ENCODE data around the gene PCNX2. TPM values are rescaled to one million over a fixed set of nuclear protein-coding genes. Genes with fewer than 3 reads are reported as not detected.

The PCNX2 gene, protein sequence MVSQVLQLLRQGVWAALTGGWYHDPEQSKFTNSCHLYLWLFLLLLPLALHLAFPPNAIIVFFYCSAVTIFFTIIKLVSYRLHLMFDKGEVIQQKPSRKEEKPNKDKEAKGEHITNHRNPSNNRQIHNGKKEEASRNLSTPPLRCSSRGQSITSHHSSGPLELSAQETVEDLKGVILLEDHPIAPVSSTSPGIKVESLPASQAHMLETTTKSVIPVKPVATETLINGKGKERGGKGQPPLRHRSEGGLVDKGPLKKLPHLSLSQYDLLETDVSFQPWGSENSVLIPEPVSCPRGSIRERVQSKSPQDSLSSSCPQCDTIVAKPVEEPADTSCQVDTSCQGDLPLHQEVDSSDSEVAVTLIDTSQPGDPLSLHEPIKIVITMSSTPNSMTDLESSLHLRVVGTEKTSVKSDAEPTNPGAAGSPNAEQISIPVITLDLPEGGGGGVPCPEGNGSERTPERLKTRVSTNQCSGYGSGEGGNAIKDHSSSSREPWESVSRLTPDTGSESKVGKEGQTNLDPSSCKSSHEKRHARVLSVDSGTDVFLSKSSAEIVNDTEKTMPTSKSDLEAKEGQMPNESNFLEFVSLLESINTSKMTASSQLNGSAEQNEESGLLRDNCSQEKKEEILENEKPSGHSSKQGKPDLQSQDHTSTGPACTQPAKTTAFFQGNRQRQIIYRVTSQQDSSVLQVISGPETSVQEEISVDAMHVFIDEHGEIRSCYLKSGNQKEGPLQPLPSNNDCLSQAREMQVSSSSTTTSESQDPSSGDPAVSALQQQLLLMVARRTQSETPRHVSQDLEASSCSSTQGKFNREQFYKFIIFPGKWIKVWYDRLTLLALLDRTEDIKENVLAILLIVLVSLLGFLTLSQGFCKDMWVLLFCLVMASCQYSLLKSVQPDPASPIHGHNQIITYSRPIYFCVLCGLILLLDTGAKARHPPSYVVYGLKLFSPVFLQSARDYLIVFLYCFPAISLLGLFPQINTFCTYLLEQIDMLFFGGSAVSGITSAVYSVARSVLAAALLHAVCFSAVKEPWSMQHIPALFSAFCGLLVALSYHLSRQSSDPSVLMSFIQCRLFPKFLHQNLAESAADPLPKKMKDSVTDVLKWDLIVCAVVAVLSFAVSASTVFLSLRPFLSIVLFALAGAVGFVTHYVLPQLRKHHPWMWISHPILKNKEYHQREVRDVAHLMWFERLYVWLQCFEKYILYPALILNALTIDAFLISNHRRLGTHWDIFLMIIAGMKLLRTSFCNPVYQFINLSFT (N-terminal part only)
- 10 to 100 TPM; 11.2 to 26.0 TPM for total RNA-seq

DNA sequence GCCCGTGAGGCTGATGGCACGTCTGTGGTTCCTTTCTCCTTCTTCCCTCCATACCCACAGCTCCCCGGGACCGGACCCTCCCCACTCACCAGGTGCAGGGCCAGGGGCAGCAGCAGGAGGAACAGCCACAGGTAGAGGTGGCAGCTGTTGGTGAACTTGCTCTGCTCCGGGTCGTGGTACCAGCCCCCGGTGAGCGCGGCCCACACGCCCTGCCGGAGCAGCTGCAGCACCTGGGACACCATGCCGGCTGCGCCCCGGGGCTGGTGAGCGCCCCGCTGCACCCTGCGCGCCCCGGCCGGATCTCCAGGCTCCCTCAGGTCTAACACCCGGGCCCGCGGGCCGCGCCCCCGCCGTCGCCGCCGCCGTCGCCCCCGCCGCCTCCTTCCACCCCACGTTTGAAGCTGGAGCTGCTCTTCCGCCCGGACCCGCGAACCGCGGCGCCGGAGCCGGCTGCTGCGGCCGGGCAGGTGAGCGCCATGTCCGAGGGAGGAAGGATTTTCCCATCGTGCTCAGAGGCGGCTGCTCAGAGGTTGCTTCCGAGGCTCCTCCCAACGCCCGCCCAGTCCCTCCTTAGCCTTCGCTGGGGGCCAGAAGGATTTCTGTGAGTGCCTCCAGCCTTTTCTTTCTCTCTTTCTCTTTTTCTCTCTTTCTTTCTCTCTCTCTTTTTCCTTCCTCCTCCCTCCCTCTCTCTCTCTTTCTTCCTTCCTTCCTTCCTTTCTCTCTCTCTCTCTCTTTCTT lies at the start of gene PCNX2:
Gene PCNX2 (minus strand): TSS at position 489 of the 738 bp plus-strand sequence. CDS start 247 bp downstream, at position 242.
- peak; percentile 61 to 69 for DNase-seq (ENCODE audit: low spot score in 2 of 2)
- H3K27ac Mint-ChIP-seq, result peak within 1 kb of the TSS; percentile 89 to 98
- H3K9me3 Mint-ChIP-seq, result no peaks in the 10 kb centered on the region
- H3K36me3 Mint-ChIP-seq, result peaks cover 4 to 5% of the 10 kb centered on the region in 2 donors
- ATAC-seq, result peak; percentile 90 to 92

DNA sequence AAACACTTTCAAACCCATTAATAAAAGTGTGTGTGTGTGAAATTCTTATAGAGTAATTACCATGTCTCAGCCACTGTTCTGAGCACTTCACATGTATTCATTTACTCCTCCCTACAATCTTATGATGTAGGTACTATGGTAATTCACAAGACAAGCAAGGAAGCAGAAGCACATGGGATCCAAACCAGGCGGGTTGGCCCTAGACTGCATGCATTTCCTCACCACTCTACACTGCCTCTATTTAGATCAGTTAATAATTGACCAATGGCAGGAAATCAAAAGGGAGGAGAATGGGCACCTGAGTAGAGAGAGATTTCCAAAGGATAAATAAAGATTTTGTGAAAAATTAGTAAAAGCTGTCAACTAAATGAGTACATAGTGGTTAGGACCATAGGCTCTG lies 47.7 kb upstream of the PCNX2 start:
- no peak overlapping the region for H3K27ac Mint-ChIP-seq
- no peaks in the 10 kb centered on the region for H3K36me3 Mint-ChIP-seq
- ATAC-seq, result no peak
- DNase-seq (ENCODE audit: low spot score in 2 of 2), result no peak
- H3K9me3 Mint-ChIP-seq, result no peaks in the 10 kb centered on the region

DNA sequence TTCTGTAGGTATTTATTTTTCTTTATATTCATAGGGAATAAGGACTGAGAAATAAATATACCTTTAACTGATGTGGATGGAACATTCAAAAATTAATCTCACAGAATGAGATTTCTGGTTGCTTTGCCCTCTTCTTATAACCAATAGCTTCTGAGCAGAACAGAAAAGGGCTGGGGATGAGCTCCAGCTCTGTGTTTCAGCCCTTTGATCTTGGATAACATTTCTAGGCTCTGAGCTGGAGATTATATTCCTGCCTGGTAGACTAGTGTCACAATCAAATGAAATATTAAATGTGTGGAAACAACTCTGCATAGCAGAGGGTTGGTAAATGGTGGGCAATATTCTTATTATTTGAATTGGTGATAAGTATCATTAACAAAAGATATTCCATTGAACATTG lies 46.6 kb upstream of the PCNX2 start:
- Mint-ChIP-seq H3K36me3 (no peaks in the 10 kb centered on the region), H3K9me3 (no peaks in the 10 kb centered on the region), H3K27ac (no peak overlapping the region)
- ATAC-seq, result no peak
- no peak for DNase-seq (ENCODE audit: low spot score in 2 of 2)

DNA sequence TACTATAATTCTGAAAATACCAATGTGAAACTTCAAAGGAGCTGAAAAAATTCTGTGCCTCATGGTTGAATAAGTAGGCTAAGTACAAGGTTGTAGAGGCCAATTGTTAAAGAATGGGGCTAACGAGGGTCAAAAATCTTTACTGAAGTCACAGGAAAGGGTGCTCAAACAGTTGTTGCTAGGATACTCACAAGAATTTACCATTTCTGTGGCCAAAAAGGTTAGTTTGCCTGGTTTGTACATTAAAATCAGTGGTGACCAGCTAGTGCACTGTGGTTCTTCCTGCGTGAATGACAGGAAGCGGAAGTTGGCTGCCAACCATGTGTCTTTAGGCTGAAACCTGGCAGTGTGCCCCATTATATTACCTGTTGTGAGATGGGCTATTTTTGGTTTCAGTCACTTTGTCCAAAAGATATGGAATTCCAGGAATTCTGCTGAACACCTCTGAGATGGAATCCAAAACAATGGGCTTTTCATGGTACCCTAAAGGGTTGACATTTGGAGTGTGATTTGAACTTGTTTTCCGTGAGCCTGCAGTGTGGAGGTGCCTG lies 45.5 kb upstream of the PCNX2 start:
- ATAC-seq (no peak), DNase-seq (ENCODE audit: low spot score in 2 of 2) (no peak)
- no peaks in the 10 kb centered on the region for H3K36me3 Mint-ChIP-seq
- H3K9me3 Mint-ChIP-seq, result no peaks in the 10 kb centered on the region
- no peak overlapping the region for H3K27ac Mint-ChIP-seq

DNA sequence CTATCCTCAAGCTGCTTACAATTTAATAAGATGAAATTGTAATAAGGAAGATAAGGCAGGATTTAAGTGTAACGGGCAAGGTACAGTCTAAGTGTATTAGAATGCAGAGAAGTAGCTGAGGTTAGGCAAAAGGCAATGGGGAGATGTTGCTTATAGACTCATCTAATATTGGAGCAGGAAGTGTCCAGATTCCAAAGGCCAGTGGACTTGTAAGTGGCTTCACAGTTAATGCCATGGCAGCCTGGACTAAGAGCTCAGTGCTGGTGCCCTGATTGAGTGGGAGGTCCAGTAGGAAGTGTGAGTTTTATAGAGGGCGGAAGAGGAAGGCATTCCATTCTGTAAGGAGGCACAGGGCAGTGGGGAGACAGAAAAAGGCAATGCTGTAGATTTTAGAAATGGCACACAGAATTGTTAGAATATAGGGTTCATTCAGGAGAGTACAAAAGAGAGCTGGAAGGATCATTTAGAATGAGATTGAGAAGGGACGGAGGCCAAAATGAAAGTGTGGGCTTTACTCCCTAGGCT lies 44.6 kb upstream of the PCNX2 start:
- no peak overlapping the region for H3K27ac Mint-ChIP-seq
- no peak for DNase-seq (ENCODE audit: low spot score in 2 of 2)
- no peaks in the 10 kb centered on the region for H3K36me3 Mint-ChIP-seq
- H3K9me3 Mint-ChIP-seq, result no peaks in the 10 kb centered on the region
- ATAC-seq, result no peak

DNA sequence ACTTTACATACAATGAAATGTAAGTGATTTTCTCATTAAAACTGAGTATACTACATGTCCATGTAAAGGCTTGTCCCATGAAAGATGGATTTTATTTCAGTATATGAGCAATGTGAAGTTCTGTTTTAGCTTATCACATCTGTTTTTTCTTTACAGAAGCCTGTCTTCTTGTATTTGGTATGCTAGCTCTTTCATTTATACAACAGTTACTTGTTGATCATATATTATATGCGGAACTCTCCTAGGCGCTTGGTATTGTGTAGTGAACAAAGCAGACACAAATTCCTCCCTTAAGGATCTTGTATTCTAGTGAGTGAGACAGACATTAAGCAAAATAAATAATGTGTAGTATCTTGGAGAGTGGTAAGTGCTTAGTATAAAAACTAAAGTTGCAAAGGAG lies 42.6 kb upstream of the PCNX2 start:
- Mint-ChIP-seq H3K27ac (no peak overlapping the region), H3K36me3 (no peaks in the 10 kb centered on the region), H3K9me3 (no peaks in the 10 kb centered on the region)
- ATAC-seq (no peak), DNase-seq (ENCODE audit: low spot score in 2 of 2) (no peak)

DNA sequence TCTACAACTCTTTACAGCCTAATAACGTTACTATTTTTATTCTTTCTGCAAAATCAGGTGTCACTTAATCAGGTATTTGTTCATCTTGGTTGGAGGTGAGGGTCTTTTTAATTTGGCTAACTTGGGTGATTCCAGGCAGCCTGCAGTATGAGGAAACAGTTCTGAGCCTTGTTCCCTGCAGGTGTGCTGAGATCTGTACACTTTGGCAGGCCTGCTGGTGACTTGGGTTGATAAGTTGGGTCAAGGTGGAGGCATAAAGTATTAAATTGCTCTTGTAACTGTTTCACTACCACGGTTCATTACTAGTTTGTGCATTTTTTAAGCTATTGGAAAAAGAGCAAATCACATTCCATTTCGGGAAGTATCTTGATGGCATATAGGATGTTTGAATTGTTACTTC lies 42.0 kb upstream of the PCNX2 start:
- no peak for ATAC-seq
- Mint-ChIP-seq H3K36me3 (no peaks in the 10 kb centered on the region), H3K9me3 (no peaks in the 10 kb centered on the region), H3K27ac (no peak overlapping the region)
- DNase-seq (ENCODE audit: low spot score in 2 of 2), result no peak

DNA sequence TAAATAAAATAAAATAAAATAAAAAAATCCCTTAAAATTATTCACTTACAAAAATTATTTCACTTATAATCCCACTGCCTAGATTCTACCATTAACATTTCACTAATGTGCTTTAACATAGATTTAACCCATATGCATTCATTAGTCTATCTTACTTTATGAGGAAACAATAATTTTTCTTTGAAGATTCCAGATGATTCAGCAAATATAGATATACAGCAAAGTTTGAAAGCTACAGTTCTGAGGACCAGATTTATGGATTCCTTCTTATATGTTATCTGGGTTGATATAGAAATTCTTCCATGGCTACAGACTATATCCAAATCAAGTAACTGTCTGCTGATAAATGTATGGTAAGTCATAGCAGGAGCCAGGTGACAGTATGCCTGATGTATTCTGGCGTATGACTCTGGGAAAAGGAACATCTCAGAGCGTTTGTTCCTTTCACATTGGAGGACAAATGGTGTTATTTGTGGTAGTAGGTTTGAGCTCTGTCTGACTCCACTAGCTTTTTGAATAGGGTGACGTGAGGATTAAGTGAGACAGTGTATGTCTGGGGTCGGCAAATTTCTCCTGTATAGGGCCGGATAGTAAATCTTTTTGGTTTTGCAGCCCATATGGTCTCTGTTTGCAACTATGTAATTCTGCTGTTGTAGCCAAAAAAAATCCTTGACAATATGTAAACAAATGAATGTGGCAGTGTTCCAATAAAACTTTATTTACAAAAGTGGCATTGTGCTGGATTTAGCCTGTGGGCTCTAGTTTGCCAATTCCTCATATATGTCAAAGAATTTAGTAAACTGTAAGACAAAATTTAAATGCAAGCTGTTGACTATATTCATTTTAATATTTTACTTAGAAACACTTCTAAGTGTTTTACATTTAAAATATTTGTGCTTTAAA lies 41.3 kb upstream of the PCNX2 start:
- H3K36me3 Mint-ChIP-seq, result no peaks in the 10 kb centered on the region
- H3K9me3 Mint-ChIP-seq, result no peaks in the 10 kb centered on the region
- no peak for DNase-seq (ENCODE audit: low spot score in 2 of 2)
- no peak for ATAC-seq
- no peak overlapping the region for H3K27ac Mint-ChIP-seq

DNA sequence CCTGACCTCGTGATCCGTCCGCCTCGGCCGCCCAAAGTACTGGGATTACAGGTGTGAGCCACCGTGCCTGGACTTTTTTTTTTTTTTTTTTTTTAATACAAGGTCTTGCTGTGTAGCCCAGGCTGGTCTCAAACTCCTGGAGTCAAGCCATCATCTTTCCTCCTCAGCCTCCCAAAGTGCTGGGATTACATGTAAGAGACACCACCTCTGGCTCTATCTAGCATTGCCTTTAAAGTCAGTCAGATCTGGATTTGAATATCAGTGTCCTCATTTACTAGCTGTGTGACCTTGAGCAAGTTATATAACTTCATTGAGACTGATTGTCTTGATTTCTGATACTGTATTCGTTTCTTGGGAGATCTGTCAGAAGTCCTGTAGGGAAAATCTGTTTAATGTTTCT lies 38.6 kb upstream of the PCNX2 start:
- H3K36me3 Mint-ChIP-seq, result no peaks in the 10 kb centered on the region
- no peak overlapping the region for H3K27ac Mint-ChIP-seq
- ATAC-seq (no peak), DNase-seq (ENCODE audit: low spot score in 2 of 2) (no peak)
- H3K9me3 Mint-ChIP-seq, result no peaks in the 10 kb centered on the region

DNA sequence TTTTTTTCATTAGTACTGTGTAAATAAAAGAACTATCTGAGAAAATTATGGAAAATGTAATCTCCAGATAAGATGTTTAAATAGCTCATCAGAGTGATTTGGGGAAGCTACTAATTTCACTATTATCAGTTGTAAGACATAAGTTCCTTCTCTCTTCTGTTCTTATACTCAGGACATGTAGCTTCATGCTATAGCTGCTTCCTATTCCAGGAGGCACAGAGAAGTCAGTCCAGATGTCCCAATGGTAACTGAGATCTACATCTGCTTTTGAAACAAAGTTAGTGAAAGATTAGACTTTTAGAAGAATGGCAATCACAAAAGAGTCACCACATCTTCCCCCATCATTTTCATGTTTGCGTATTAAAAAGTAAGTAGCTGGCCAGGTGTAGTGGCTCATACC lies 37.6 kb upstream of the PCNX2 start:
- H3K9me3 Mint-ChIP-seq, result no peaks in the 10 kb centered on the region
- H3K27ac Mint-ChIP-seq, result no peak overlapping the region
- DNase-seq (ENCODE audit: low spot score in 2 of 2), result no peak
- no peak for ATAC-seq
- no peaks in the 10 kb centered on the region for H3K36me3 Mint-ChIP-seq

DNA sequence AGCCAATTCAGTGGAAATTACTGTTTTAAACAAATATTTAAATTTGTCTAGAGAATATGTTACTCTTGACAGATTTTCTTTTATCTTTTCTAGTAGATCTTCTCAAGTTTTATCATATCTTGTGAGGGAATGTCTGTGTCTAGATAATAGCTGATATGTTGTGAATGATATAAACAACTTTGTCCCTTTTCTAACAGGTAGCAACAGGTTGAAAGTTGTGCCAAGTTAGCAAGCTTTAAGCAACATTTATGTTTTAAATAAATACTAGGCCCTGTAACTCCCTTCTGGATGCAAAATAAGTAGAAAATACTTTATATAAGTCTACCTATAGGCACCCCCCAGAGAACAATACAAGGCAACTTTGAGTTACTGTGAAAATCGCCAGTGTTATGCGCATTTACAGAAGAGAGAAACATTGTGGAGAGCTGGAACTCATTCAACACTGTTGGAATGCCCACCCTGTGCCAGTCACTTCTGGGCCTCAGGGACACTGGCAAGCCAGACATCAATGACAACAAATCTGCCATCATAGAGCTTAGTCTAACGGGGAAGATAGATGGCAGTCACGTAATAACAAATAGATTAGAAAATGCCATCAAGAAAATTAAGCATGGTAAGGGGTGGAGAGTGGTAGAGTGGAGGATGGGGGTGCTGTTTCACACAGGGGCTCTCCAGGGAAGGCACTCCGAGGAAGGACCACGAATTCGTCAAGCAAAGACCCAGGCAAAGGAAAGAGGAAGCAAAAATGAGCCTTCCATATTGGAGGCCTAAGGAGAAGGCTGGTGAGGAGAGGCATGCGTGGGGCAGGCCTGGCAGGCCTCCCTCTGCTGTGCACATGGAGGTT lies 36.4 kb upstream of the PCNX2 start:
- Mint-ChIP-seq H3K9me3 (no peaks in the 10 kb centered on the region), H3K27ac (no peak overlapping the region), H3K36me3 (no peaks in the 10 kb centered on the region)
- no peak for DNase-seq (ENCODE audit: low spot score in 2 of 2)
- ATAC-seq, result no peak

DNA sequence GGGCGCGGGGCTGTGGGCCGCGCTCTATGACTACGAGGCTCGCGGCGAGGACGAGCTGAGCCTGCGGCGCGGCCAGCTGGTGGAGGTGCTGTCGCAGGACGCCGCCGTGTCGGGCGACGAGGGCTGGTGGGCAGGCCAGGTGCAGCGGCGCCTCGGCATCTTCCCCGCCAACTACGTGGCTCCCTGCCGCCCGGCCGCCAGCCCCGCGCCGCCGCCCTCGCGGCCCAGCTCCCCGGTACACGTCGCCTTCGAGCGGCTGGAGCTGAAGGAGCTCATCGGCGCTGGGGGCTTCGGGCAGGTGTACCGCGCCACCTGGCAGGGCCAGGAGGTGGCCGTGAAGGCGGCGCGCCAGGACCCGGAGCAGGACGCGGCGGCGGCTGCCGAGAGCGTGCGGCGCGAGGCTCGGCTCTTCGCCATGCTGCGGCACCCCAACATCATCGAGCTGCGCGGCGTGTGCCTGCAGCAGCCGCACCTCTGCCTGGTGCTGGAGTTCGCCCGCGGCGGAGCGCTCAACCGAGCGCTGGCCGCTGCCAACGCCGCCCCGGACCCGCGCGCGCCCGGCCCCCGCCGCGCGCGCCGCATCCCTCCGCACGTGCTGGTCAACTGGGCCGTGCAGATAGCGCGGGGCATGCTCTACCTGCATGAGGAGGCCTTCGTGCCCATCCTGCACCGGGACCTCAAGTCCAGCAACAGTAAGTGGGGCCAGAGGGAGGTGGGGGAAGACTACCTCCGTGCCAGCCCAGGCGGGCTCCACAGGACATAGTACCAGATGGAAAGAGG lies 32.8 kb upstream of the PCNX2 start:
- Mint-ChIP-seq H3K36me3 (no peaks in the 10 kb centered on the region), H3K9me3 (no peaks in the 10 kb centered on the region), H3K27ac (no peak overlapping the region)
- peak; percentile 33 to 59 for DNase-seq (ENCODE audit: low spot score in 2 of 2)
- ATAC-seq, result peak; percentile 15 to 50

DNA sequence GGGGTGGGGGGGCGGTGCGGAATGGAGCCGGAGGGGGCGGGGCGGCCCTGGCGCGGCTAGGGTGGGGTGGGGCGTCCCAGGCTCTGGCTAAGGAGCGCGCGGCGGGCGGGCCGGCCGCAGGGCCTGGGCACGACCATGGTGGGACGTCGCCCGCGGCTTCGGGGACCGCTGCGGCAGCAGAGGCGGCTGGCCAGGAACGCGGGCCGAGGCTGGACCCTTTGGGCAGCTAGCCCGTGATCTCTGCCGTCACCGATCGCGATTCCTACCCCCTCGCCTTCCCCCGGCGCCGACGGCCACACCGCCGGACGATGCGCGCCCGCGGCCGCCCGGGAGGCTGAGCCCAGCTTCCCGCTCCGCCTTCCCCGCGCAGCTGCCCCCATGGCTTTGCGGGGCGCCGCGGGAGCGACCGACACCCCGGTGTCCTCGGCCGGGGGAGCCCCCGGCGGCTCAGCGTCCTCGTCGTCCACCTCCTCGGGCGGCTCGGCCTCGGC lies 32.2 kb upstream of the PCNX2 start, which contains the start of gene MAP3K21:
Gene MAP3K21 (plus strand): TSS at position 74 of the 491 bp plus-strand sequence. CDS start 305 bp downstream, at position 379.
- Mint-ChIP-seq H3K27ac (no peak within 1 kb of the TSS), H3K9me3 (no peaks in the 10 kb centered on the region), H3K36me3 (no peaks in the 10 kb centered on the region)
- DNase-seq (ENCODE audit: low spot score in 2 of 2) (peak in 1 of 2 donors; percentile 70), ATAC-seq (peak; percentile 65 to 69)

Measured in activated naive CD4-positive, alpha-beta T cell treated with anti-CD3 and anti-CD28 coated beads, Interleukin-2, amount 50 U/mL, for 72 hours (primary cell).